GM23248 (cell line): ENCODE results near the gene SLC37A1.

Experiments
- EZH2 ChIP-seq: fragments of 200-600 bp; sonication (generic); IDR thresholded peaks from 2 replicates; pipeline ENCODE4 v1.6.1; 2018; ENCODE audit warnings: antibody characterized with exemption, mild to moderate bottlenecking; ENCODE audit not compliant: insufficient read depth, poor library complexity, severe bottlenecking
- EZH2phosphoT487 ChIP-seq: fragments of 200-600 bp; sonication (generic); IDR thresholded peaks from 2 replicates; pipeline ENCODE4 v1.6.1; 2018; ENCODE audit warnings: antibody characterized with exemption, moderate library complexity, mild to moderate bottlenecking, low read depth; ENCODE audit not compliant: insufficient read depth

DNA sequence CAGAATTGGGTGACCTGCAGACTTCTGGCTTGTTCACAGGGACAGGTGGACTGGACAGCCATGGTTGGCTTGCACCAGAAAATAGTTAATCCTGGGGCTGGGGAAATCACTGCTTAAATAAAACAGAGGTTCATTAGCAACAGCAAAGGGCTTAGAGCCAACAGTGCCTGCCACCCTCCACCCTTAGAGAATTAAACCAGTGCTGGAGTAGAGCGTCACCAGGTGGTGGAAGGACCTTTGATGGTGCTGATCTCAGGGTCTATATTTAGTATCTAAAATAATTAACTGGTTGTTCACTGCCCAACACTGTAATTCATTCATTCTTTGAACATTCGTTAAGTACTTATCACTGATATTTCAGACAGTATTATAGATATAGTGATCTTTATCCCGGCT, 105.1 kb downstream of the SLC37A1 start:
- TF ChIP-seq EZH2 (no peak), EZH2phosphoT487 (no peak)
